ENCODE results near the gene ACY1.

Gene ACY1

DNA sequence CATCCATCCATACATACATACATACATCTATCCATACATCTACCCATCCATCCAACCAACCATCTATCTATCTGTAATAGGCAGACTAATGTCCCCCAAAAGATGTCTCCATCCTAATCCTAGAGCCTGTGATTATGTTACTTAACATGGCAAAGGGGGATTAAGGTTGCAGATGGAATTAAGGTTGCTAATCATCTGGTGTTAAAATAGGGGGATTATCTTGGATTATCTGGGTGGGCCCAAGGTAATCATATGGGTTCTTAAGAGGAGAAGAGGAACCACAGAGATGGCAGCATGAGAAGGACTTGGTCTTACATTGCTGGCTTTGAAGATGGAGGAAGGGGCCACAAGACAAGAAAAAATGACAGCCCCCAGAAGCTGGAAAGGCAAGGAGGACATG lies 27.1 kb downstream of the ACY1 start:
- no peak for DNase-seq

DNA sequence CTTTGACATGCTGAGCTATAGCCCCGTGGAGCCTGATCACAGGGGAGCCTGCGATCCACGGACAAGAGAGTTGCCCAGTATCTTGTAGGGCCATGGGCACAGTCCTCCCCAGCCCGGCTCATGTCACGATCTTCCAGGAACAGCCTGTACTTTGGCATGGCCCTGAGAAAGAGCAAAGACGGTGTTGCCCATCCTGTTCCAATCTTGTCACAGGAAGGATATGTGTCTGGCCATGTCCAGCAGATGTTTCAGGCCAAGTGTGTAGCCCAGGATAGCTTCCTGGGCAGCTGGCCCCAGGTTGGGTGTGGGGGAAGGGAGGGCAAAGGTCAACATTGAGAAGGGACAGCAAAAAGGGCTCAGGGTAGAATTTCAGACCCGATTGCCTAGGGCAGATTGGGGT lies 29.4 kb downstream of the ACY1 start:
- DNase-seq = no peak

DNA sequence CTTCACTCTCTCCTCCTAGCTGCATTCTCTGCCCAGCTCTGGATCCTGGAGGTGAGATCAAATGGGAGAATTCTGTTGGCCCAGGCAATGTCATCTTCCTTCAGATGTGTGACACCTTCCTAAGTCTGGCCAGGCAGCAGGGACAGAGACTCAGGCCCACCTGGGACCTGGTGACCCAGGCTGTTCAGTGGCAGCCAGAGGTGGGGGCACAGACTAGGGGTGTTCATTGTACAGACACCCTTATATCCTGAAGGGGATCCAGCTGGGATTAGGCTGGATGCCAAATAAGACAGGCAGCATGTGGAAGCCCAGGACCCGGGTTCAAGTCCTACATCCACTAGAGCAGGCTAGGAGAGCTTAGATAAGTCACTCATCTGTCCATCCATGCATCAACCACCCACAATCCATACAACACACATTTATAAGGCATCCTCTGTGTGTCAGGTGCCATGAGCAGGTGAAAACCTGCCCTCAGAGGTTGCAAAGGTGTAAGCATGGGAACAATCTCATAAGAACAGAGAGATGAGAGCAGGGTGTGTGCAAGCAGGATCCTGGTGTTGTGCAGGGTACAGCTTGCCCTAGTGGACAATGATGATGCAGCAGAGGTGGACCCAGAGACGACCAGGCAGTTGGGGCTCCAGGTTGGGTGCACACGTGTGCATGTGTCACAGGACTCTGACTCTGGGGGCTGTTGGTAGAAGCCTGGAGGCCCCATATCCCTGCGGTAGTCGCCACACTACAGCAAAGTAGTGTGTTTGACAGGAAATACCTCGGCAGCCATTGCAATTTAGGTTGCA lies 30.7 kb downstream of the ACY1 start:
- DNase-seq = no peak

DNA sequence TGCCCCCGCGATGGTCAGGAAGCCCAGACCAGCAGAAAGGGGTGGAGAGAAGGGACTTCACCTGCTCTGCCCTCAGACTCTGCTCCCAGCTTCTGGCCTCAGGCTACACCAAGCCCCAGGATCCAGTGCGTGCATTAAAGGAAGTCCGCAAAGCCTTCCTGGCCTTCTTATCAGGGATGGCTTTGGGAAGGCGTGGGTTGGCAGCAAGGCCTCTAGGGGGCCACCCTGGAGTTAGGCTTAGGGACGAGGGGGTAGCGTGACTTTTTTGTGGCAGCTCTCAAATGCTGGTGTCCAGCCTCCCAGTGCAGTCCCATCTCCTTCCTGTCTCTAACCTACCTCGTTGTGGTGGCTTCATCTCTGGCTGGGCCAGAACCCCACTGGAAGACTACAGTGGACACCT lies 31.3 kb downstream of the ACY1 start:
- DNase-seq = no peak

DNA sequence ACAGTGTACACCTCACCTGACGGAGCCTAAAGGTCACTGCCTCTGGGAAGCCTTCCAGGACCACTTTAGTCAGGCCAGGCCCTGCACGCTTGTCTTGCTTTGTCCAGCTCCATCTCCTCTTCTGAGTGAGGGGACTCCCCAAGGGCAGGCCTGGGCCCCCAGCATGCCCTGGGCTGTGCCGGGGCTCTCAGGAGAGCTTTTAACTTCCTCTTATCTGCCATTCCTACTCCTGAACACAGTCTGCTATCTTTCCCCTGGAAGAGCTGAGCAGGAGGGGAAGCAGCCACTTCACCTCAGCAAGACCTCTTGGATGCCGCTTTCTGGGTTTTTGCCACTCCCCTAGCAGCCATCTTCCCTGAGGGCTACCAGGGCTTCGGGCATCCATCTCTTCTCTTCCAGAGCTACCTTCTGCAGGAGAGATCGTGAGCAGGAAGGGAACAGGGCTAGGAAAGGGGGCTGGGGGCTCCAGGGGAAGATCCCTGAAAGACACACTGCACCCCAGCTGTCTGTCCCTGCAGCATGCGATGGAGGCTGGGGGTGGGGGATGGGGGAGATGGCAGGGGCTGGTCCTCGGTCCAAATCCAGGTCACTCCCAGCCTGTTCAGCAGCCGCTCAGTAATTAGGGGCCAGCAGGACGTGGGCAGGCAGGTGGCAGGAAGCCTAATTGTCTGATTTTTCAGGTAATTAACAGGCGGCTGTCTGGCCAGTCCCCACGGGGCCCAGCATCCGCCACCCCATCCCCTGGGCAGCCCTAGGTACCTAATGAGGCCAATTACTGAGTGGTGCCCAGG lies 32.3 kb downstream of the ACY1 start:
- DNase-seq = no peak

DNA sequence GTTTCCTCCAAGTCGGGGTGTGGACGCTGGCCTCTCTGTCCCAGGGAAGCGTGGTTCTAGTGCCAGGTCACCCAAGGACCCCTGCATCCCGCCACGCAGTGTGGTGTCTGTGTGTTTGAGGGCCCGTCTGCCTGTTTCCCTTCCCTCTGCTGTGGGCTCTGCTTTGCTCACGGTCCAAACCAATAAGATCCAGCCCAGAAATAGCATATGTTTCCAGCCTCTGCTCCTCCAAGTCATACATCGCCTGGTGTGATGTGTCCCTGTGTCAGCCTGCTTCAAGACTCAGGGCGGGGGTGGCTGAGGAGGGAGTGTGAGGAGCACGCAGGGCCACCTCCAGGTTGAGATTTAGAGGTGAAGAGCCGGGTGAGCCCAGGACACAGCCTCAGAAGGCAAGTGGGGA lies 34.3 kb downstream of the ACY1 start:
- DNase-seq = no peak

DNA sequence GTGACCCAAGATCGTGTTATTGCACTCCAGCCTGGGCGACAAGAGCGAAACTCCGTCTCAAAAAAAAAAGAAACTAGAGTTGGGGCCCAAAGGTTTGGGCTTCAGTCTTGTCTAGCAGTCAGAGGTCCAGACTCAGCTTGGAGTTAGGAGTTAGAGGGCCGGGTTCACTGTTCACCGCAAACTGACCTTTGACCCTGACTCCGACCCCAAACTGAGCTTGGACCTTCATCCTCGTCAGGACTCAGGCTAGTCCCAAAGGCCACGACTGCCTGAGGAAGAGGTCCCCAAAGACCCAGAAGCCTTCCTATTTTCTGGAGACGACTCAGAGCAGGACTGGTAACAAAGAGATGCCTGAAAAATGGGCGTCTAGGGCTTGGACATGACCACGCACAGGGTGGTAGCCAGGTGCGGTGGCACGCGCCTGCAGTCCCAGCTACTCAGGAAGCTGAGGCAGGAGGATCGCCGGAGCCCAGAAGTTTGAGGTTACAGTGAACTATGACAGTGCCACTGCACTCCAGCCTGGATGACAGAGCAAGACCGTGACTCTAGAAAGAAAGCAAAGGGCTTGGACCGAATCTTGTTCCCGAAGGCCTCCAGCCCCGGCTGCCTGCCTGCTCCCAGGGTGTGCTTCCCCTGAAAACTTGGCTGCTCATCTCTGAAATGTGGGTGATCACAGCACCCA lies 35.1 kb downstream of the ACY1 start:
- no peak for DNase-seq

DNA sequence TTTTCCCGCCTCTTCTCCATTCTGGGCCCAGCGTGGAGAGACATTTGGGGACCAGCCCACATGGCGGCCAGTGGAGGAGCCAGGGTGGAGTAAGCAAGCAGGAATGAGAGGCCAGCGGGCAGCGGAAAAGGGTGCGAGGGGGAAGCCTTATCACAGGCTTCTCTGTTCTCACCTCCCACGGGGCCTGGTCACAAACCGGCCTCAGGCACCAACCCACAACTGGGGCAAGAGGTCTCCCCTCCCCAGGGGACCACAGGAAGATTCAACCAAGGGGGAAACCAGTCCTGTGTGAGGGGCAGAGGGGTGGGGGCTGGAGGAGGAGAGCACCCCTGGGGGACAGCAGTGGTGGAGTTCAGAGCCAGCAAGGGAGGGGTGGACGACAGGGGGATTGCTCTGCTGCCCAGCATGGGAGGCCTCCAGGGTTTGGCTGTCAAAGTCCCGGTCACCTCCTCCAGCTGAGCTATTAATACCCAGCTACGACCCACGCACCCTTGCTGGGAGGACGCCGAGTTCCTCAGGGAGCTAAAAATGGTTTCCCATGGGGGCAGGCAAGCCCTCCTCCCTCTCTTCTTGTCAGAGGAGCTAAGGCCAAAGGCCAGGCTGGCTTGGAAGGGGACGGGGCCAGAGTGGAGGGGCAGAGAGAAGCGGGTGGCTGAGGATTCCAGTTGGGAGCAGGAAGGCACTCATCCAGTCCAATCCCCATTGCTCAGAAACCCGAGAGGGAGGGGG lies 36.2 kb downstream of the ACY1 start:
- no peak for DNase-seq

DNA sequence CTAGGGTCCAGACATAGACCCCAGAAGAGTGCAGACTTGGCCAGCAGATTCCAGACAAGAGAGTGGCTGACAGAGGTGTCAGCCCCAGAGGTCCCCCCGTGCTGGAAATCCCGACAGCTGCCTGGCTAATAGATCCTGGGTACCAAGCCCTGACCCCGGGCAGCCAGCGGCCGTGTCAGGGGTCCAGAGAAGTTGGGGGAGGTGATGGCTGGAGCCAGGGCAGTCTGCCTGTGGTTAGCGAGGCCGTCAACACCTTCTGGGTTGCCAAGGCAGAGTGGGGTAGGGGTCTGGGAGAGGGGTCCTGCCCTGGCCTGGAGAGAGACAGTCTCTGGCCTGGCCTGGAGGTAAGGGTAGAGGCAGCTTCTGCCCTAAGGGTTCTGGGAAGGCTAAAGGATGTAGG lies 37.5 kb downstream of the ACY1 start:
- no peak for DNase-seq

DNA sequence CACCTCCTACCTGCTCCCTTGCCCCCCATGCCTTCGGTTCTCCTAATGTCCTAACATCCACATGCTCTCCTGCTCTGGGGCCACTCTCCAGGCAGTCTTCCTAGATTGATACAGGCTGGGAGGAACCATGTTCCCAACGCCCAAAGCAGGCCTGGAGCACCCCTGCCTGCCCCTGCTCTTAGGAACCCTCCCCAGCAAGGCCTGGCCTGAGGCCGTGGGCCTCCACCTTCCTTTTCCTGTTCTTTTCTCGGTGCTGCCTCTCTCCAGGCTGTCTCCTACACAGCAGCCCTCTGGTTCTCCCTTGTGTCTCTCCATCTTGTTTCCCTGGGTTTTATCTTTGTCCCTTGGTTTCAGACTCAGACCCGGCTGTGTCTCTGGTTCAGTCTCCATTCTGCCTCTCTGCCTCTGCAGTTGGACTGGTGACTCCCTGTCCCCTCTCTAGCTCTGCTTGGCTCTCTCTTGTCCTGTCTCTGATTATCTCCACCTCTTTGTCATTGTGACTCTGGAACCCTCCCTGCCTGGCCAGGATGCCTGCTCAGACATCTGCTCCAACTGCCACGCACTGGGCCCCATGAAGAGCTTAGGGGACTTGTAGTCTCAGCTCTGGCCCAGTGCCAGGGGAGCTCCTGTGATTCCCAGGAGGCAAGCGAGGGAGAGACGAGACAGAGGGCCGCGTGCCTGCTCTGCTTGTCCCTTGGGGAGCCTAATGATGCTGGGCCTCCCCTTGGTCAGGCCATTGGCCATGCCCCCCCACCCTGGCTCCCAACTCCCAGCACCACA lies 38.3 kb downstream of the ACY1 start:
- no peak for DNase-seq

DNA sequence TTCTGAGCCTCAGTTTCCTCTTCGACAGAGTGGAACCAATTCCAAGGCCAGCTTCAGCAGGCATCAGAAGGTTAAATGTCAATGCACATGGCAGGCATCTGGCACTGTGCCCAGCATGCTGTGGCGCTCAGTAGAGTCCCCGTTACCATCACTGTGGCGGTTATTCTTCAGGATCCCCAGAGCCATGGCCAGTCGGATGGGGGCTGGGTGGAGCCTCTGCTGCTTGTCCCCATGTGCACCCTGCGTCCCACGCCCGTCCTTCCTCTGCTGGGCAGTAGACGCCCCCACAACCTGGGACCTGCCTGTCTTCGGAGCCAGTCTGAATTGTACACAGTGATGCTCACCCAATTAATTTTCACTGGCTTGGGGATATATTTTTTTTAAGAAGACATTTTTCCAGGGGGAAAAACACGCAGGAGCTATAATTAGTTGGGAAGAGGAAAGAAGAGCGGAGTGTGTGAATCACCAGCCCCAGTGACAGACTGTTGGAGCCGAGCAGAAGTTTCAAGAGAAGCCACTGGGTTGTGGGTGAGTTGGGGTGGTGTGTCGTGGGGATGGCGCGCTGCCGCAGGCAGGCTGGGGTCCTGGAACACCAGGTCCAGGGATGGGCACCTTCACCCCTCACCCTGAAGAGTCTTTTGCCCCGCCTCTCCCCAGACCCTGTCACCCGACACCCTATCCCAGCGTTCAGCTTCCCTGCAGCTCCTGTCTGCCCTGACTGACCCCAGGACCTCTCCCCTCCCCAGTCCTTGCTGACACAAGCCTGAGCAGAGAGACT lies 39.2 kb downstream of the ACY1 start:
- no peak for DNase-seq

DNA sequence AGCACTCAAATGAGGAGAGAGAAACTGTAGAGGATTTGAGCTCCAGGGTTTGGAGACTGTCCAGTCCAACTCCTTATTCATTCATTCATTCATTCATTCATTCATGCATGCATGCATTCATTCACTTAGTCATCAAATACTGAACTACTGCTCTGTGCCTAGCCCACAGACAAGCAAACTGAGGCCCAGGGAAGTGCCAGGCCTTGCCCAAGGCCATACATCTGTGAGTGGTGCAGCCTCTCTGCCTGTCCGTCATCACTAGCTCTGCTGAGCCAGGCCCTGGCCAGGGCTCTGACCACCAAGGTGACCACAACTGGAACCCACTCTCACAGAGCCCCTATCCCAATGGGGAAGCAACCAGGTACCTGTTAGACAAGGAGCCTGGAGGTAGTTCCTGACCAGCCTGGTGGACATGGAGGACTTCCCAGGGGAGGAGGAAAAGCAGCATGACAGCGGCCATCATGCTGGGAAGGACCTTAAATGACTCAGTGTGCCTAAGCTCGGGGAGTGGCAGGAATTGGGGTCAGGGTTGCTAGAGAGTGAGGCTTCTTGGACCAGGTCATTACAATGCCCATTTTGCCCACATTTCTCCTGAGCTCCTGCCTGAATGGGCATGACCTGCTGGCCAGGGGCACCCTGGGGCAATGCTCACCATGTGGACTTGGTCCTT lies 39.9 kb downstream of the ACY1 start:
- no peak for DNase-seq

DNA sequence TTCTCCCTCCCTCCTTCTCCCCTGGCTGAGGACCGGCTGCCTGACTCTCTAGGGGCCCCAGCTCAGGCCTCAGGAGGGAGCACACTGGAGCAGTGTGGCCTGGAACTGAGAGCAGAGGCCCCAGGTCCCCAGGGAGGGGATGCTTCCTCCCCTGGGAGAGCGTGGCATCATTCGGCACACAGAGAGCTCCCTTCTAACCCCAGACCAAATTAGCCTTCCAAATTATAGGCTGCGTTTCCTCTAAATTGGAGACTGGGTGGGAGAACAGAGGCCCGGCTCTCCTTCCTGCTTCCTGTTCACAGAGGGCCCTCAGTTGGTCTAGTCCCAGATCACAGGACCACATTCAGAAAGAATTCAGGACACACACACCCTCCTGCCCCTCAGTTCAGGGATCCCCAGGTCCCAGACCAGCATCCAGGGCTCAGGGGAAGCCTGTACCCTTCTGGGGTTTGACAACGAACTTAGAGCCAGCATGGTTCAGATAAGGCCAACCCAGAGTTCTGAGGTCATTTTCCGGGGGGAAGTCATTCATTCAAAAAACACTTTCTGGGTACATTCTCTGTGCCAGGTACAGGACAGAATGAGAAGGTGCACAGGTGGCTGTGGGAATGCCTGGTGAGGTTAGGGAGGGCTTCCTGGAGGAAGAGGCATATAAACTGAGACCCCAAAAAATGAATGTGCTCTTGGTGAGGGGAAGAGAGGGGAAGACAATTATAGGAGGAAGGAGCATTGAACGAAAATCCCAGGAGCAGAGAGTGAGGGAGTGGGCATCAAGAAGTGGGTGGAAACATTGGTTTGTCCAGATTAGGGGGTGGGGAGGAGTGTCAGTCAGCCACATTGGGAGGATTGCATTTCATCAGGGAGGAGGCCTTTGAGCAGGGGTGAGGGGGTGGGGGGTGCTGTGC lies 40.8 kb downstream of the ACY1 start:
- no peak for DNase-seq

DNA sequence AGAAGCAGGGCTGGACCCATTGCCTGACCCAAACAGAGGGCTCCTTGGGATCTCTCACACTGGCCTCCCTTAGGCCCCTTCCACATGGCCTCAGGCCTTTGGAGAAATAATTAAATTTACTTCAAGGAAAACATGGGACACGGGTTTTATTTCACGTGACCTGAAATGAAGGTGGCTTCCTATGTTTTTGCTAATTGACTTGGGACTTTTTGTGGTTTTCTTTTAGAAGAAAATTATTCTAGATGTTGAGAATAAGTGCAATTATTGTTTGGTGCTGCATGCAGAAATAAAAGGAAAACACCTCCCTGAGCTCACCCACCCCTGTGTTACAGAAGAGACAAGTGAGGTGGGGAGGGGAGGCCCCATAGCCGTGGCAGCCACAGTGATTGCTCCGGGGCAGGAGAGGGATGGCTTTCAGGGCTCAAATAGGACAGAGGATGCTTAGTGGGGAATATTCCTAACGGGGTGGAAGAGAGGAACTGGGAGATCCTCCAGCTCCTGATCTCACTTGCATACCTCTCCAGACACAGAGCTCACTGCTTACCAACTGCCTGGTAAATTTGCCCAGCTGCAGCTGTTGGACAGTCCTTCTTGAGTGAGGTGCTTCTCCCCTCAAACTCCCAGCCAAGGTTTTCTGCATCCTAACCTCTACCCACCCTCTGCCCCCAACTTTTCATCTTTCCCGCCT lies 41.6 kb downstream of the ACY1 start:
- DNase-seq = no peak

DNA sequence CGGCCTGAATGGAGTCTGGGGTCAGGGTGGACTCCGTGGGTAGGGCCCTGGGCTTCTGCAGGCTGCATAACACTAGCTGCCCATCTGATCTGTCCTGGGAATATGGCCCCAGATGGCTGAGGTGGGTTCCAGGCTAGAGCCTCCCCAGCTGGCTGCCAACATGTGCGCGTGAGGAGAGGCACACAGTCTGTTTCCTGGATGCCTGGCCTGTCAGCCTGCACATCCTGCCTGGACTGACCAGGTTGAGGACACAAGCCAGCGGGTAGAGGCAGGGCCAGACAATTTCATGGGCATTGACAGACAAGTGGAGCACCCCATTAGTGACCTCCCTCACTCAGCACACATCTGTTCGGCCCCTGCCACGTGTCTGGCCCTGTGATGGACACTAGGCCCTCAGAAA lies 42.1 kb downstream of the ACY1 start:
- DNase-seq = no peak

DNA sequence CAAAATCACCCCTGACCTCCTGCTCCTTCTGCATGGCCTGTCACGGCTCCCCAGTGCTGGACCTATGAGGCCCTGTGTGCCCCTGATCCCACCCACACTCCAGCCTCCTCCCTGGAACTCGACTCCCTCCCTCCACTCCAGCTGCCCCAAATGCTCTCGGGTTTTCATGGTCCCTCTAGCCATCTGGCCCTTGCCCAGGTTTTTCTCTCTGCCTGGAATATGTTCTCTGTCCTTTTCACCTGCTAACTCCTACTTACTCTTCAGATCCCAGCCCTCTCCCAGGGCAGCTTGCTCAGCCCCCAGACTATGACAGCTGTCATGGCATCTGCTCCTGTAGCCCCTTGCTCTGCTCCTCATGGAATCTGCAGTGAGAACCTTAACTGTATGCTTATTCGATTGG lies 42.7 kb downstream of the ACY1 start:
- DNase-seq = no peak

DNA sequence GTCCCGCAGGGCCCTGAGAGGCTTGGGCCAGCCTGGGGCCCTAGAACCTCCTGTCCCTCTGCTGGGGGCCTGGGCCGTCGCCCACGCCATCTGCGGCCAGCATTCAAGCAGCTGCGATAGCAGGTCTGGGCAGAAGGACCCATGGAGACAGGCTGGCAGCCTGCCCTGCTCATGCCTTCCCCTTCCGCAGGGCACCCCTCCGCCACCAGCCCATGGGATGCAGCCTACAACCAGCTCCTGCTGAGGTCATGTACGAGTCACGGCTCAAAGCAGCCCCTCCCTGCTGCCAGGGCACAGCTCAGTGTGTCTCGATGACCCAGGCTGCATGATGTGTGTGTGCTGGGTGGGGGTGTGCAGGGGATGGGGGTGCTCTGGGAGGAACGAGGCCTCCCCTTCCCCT lies 45.2 kb downstream of the ACY1 start:
- no peak for DNase-seq

DNA sequence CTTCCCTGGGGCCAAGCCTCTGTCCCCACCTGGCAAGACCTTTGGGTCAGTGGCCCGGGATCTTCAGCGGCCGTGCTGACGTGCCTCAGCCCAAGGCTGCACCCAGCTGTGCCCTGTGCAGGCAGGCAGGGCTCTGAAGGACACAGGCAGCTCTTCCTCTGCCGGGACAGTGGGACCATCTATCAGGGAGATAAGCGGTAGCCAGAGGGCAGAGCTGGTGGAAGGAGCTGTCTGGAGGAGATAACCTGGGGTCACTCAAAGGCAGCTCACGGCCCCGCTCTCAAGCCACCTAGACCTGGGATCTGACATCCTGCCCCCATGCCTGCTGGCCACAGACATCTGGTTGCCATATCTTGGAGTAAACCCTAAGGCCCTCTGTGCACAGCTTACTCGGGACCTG lies 45.7 kb downstream of the ACY1 start:
- no peak for DNase-seq

DNA sequence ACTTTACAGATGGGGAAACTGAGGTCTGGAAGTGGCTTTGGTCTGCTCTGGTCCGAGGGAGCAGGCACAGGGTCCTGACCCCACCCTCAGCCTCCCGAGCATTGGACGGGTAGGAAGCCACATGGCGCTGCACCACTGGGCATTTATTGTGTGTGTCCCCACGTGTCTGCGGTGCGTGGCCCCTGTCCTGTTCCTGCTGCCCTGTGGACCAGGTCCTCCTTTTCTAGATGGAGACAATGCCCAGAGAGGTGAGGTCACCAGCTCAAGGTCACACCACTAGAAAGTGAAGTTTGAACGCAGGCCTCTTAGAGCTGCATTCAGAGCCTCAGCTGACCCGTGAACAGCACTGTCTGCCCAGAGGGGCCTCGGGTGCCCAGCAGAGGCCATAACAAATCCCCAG lies 46.2 kb downstream of the ACY1 start:
- DNase-seq = no peak
